Measurements from ENCODE around the gene PLCH1. TPM values are rescaled to one million over a fixed set of nuclear protein-coding genes. Genes with fewer than 3 reads are reported as not detected.

PLCH1 gene
- polyA plus RNA-seq, 1 donor (not counting 4 experiments of a cell fraction or from before 2014, with no cell fraction given): 0.05 TPM

GRCh38 chr3:155485897-155486296 is 259.0 kb downstream of the PLCH1 start:
- no peak overlapping the region for H2AFZ ChIP-seq (ENCODE audit: control insufficient read depth, low read length)
- H3K4me3 ChIP-seq (ENCODE audit: control insufficient read depth in 2 of 3, extremely low read depth in 1 of 3, insufficient read depth in 2 of 3, low read depth in 1 of 3, low read length in 3 of 3): no peak overlapping the region
- no peak for FAIRE-seq
- no peaks in the 10 kb centered on the region for H3K79me2 ChIP-seq (ENCODE audit: control insufficient read depth, insufficient read depth, low read length)
- H3K36me3 ChIP-seq (ENCODE audit: control insufficient read depth in 2 of 2, extremely low read depth in 1 of 2, insufficient read depth in 2 of 2, low read length in 2 of 2): no peaks in the 10 kb centered on the region
- no peak overlapping the region for H3K4me2 ChIP-seq (ENCODE audit: control insufficient read depth, extremely low read depth, insufficient read depth, low read depth, low read length)
- H3K9ac ChIP-seq (ENCODE audit: control insufficient read depth, extremely low read depth, insufficient read depth, low read length): no peak overlapping the region
- dilution Hi-C loops (cut with MboI; ENCODE audit: extremely low pct_ligation_motif_present, low sequenced_read_pairs): no loop called here
- H3K27ac ChIP-seq (ENCODE audit: control insufficient read depth, insufficient read depth, low read length): no peak overlapping the region
- TF ChIP-seq CTCF (optimal IDR thresholded peaks at IDR 0.05 in 1 of 3, IDR thresholded peaks at IDR 0.05 in 1 of 3, conservative IDR thresholded peaks at IDR 0.05 in 1 of 3; ENCODE audit: extremely low read depth in 1 of 3, insufficient read depth in 2 of 3, low read length in 3 of 3): no peak
- no peak for TF ChIP-seq EZH2 (IDR thresholded peaks at IDR 0.05; ENCODE audit: low read length)
- no peak for DNase-seq (ENCODE audit: low read depth, low spot score)
- no peaks in the 10 kb centered on the region for H3K9me1 ChIP-seq (ENCODE audit: control insufficient read depth, extremely low read depth, insufficient read depth, low read length)
- H3K27me3 ChIP-seq (ENCODE audit: control insufficient read depth, extremely low read depth, insufficient read depth, low read length): no peaks in the 10 kb centered on the region
- H4K20me1 ChIP-seq (ENCODE audit: control insufficient read depth, extremely low read depth, insufficient read depth, low read length): no peaks in the 10 kb centered on the region
- no peaks in the 10 kb centered on the region for H3K9me3 ChIP-seq (ENCODE audit: control insufficient read depth, low read depth, low read length)
- H3K4me1 ChIP-seq (ENCODE audit: control insufficient read depth, extremely low read depth, insufficient read depth, low read length): no peaks in the 10 kb centered on the region

GRCh38 chr3:155481591-155481990 is 263.3 kb downstream of the PLCH1 start:
- dilution Hi-C loops (cut with MboI; ENCODE audit: extremely low pct_ligation_motif_present, low sequenced_read_pairs): no loop called here
- Histone ChIP-seq H3K9me3 (ENCODE audit: control insufficient read depth, low read depth, low read length) (no peaks in the 10 kb centered on the region), H3K4me3 (ENCODE audit: control insufficient read depth in 2 of 3, extremely low read depth in 1 of 3, insufficient read depth in 2 of 3, low read depth in 1 of 3, low read length in 3 of 3) (no peak overlapping the region), H3K36me3 (ENCODE audit: control insufficient read depth in 2 of 2, extremely low read depth in 1 of 2, insufficient read depth in 2 of 2, low read length in 2 of 2) (no peaks in the 10 kb centered on the region), H2AFZ (ENCODE audit: control insufficient read depth, low read length) (no peak overlapping the region), H3K9ac (ENCODE audit: control insufficient read depth, extremely low read depth, insufficient read depth, low read length) (no peak overlapping the region), H3K4me2 (ENCODE audit: control insufficient read depth, extremely low read depth, insufficient read depth, low read depth, low read length) (no peak overlapping the region), H3K27me3 (ENCODE audit: control insufficient read depth, extremely low read depth, insufficient read depth, low read length) (no peaks in the 10 kb centered on the region), H3K79me2 (ENCODE audit: control insufficient read depth, insufficient read depth, low read length) (no peaks in the 10 kb centered on the region), H3K4me1 (ENCODE audit: control insufficient read depth, extremely low read depth, insufficient read depth, low read length) (no peaks in the 10 kb centered on the region), H3K27ac (ENCODE audit: control insufficient read depth, insufficient read depth, low read length) (no peak overlapping the region), H3K9me1 (ENCODE audit: control insufficient read depth, extremely low read depth, insufficient read depth, low read length) (no peaks in the 10 kb centered on the region), H4K20me1 (ENCODE audit: control insufficient read depth, extremely low read depth, insufficient read depth, low read length) (no peaks in the 10 kb centered on the region)
- FAIRE-seq (no peak), DNase-seq (ENCODE audit: low read depth, low spot score) (no peak)
- no peak for TF ChIP-seq CTCF (optimal IDR thresholded peaks at IDR 0.05 in 1 of 3, IDR thresholded peaks at IDR 0.05 in 1 of 3, conservative IDR thresholded peaks at IDR 0.05 in 1 of 3; ENCODE audit: extremely low read depth in 1 of 3, insufficient read depth in 2 of 3, low read length in 3 of 3)
- TF ChIP-seq EZH2 (IDR thresholded peaks at IDR 0.05; ENCODE audit: low read length): no peak
